Uterus (tissue), 2 donors: ENCODE measurements around the gene SYNE1.

ENCODE experiments used
- CTCF ChIP-seq, 4 experiments: fragments of 200-600 bp in 2 of 4; fragments of 450-650 bp in 2 of 4; sonication (generic) in 2 of 4; IDR thresholded peaks; one replicate each; pipeline ENCODE4 v1.5.1; 2016 to 2019; ENCODE audit warnings: antibody characterized with exemption in 4 of 4, mild to moderate bottlenecking in 2 of 4, moderate library complexity in 1 of 4
- POLR2A ChIP-seq, 2 donors: fragments of 450-650 bp; IDR thresholded peaks; one replicate each; pipeline ENCODE4 v1.6.1; 2016; ENCODE audit warnings: antibody characterized with exemption in 2 of 2, mild to moderate bottlenecking in 1 of 2, moderate library complexity in 1 of 2

GRCh38 chr6:152531659-152532058 is 105.5 kb downstream of the SYNE1 start:
- TF ChIP-seq CTCF (IDR thresholded peaks at IDR 0.05) (no peak), POLR2A (IDR thresholded peaks at IDR 0.05) (no peak)
